Activated CD8-positive, alpha-beta T cell treated with anti-CD3 and anti-CD28 coated beads for 36 hours (primary cell): Measurements from ENCODE around the gene EPS8. TPM values are rescaled to one million over a fixed set of nuclear protein-coding genes. Genes with fewer than 3 reads are reported as not detected.

Source experiments
- ATAC-seq: fragments of 200-7000 bp; cut with Tn5 transposase; one replicate; pipeline ENCODE4 v1.10.0; 2021; ENCODE audit warnings: mild to moderate bottlenecking, moderate library complexity
- CTCF ChIA-PET: fragments of 350-600 bp; sonication (Branson Sonifier 250); formaldehyde crosslinking; loops from one replicate; lab custom pipeline; 2021; ENCODE audit warnings: antibody characterized with exemption; lab: Charles Lee
- POLR2A ChIA-PET: fragments of 350-600 bp; sonication (Branson Sonifier 250); formaldehyde crosslinking; loops from one replicate; lab custom pipeline; 2021; ENCODE audit warnings: antibody characterized with exemption; lab: Charles Lee
- DNase-seq: peaks from one replicate; pipeline ENCODE4 v3.0.0-alpha.2; 2020
- H3K27ac Mint-ChIP-seq: one replicate; pipeline ENCODE4 v1.8.0; 2021; ENCODE audit warnings: mild to moderate bottlenecking, mixed read lengths
- H3K27me3 Mint-ChIP-seq: one replicate; pipeline ENCODE4 v1.8.0; 2021; ENCODE audit warnings: mixed read lengths
- H3K36me3 Mint-ChIP-seq: one replicate; pipeline ENCODE4 v1.8.0; 2021; ENCODE audit warnings: low read depth, mixed read lengths
- H3K4me1 Mint-ChIP-seq: one replicate; pipeline ENCODE4 v1.8.0; 2021; ENCODE audit warnings: low read depth, mixed read lengths
- H3K4me3 Mint-ChIP-seq: one replicate; pipeline ENCODE4 v1.8.0; 2021; ENCODE audit warnings: mild to moderate bottlenecking, moderate library complexity, mixed read lengths
- H3K9me3 Mint-ChIP-seq: one replicate; pipeline ENCODE4 v1.8.0; 2021; ENCODE audit warnings: mixed read lengths
- CTCF ChIP-seq: fragments of 200-600 bp; IDR thresholded peaks from one replicate; pipeline ENCODE4 v1.8.0; 2022; ENCODE audit warnings: antibody characterized with exemption, mild to moderate bottlenecking
- intact Hi-C: fragments of 100-400 bp; cut with micrococcal nuclease; formaldehyde crosslinking; loops from one replicate; pipeline ENCODE4 v1.10.0; 2022
- total RNA-seq, 2 experiments: library from RNA; stranded (reverse); gene quantifications; one replicate each; pipeline ENCODE4 v1.2.3, GENCODE V29; 2021

Gene EPS8
- total RNA-seq, 2 experiments from 2014 or later: 1.8 to 2.3 TPM

- no peak overlapping the region for H3K4me3 Mint-ChIP-seq
- intact Hi-C loops: no loop called here
- no peaks in the 10 kb centered on the region for H3K9me3 Mint-ChIP-seq
- H3K4me1 Mint-ChIP-seq: no peaks in the 10 kb centered on the region
- H3K27me3 Mint-ChIP-seq: no peaks in the 10 kb centered on the region
- ATAC-seq (no peak), DNase-seq (no peak)
- POLR2A ChIA-PET: no interaction called here
- CTCF ChIA-PET: interaction anchor here (0.8 to 1.6 kb wide), 3 partner anchors 17 to 101 kb away, joined by 3 to 5 read pairs (median 3); no protein-coding TSS in a partner anchor
- no peaks in the 10 kb centered on the region for H3K36me3 Mint-ChIP-seq
- no peak overlapping the region for H3K27ac Mint-ChIP-seq
- no peak for TF ChIP-seq CTCF
Measured at GRCh38 chr12:15634010-15634683, 155.0 kb downstream of the EPS8 start.

GRCh38 chr12:15633201-15633600 is 156.0 kb downstream of the EPS8 start:
- POLR2A ChIA-PET: no interaction called here
- CTCF ChIA-PET: interaction anchor here (1.0 kb wide), 1 partner anchor 100 kb away, joined by 3 read pairs; no protein-coding TSS in a partner anchor

GRCh38 chr12:15632708-15633107 is 156.5 kb downstream of the EPS8 start:
- Mint-ChIP-seq H3K27me3 (no peaks in the 10 kb centered on the region), H3K4me3 (no peak overlapping the region)
- POLR2A ChIA-PET: no interaction called here

More at GRCh38 chr12:15633201-15633600, 156.0 kb downstream of the EPS8 start:
- no peaks in the 10 kb centered on the region for H3K4me1 Mint-ChIP-seq
- H3K4me3 Mint-ChIP-seq: no peak overlapping the region
- TF ChIP-seq CTCF: no peak
- intact Hi-C loops: no loop called here
- DNase-seq (no peak), ATAC-seq (no peak)
- H3K9me3 Mint-ChIP-seq: no peaks in the 10 kb centered on the region
- H3K27me3 Mint-ChIP-seq: no peaks in the 10 kb centered on the region
- no peaks in the 10 kb centered on the region for H3K36me3 Mint-ChIP-seq
- no peak overlapping the region for H3K27ac Mint-ChIP-seq

GRCh38 chr12:15631007-15631715 is 158.0 kb downstream of the EPS8 start:
- ATAC-seq: no peak
- intact Hi-C loops: no loop called here

More at GRCh38 chr12:15632708-15633107, 156.5 kb downstream of the EPS8 start:
- CTCF ChIA-PET: no interaction called here
- no peak for TF ChIP-seq CTCF
- no peak for ATAC-seq
- intact Hi-C loops: no loop called here
- no peaks in the 10 kb centered on the region for H3K9me3 Mint-ChIP-seq
- H3K4me1 Mint-ChIP-seq: no peaks in the 10 kb centered on the region
- no peak for DNase-seq
- H3K36me3 Mint-ChIP-seq: no peaks in the 10 kb centered on the region
- no peak overlapping the region for H3K27ac Mint-ChIP-seq

More at GRCh38 chr12:15631007-15631715, 158.0 kb downstream of the EPS8 start:
- no peak overlapping the region for H3K4me3 Mint-ChIP-seq
- H3K27ac Mint-ChIP-seq: no peak overlapping the region
- no peak for DNase-seq
- POLR2A ChIA-PET: no interaction called here
- no peaks in the 10 kb centered on the region for H3K36me3 Mint-ChIP-seq
- H3K4me1 Mint-ChIP-seq: no peaks in the 10 kb centered on the region
- CTCF ChIA-PET: no interaction called here
- H3K27me3 Mint-ChIP-seq: no peaks in the 10 kb centered on the region
- H3K9me3 Mint-ChIP-seq: no peaks in the 10 kb centered on the region
- TF ChIP-seq CTCF: no peak
